HCT116 (cell line): Measurements from ENCODE around the gene IL17REL. TPM values are rescaled to one million over a fixed set of nuclear protein-coding genes. Genes with fewer than 3 reads are reported as not detected.

Source experiments
- ATAC-seq: fragments of 200-7000 bp; cut with Tn5 transposase; 2 replicates; pipeline ENCODE4 v1.9.1; 2020; ENCODE audit warnings: mild to moderate bottlenecking, moderate library complexity
- BruUV-seq: library from RNA; stranded (reverse); fragments of 400-500 nt; replicated peaks from 2 replicates; lab custom pipeline; 2021; lab: Mats Ljungman, UMichigan
- CTCF ChIA-PET: fragments of 300-600 bp; sonication (Branson Sonifier 250); formaldehyde crosslinking; loops from one replicate; lab custom pipeline; 2021; ENCODE audit warnings: antibody characterized with exemption; lab: Charles Lee
- POLR2A ChIA-PET: fragments of 300-600, 350-600 bp; sonication (Branson Sonifier 250); formaldehyde crosslinking; loops from one replicate; lab custom pipeline; 2021; ENCODE audit warnings: antibody characterized with exemption; lab: Charles Lee
- RAD21 ChIA-PET, 2 experiments: fragments of 300-600 bp; sonication (Branson Sonifier 250); formaldehyde crosslinking; loops; one replicate each; lab custom pipeline; 2023; ENCODE audit warnings: low total read pairs in 2 of 2; ENCODE audit not compliant: uncharacterized antibody in 2 of 2, unreplicated experiment in 2 of 2, low non-redundant PET in 1 of 2; lab: Charles Lee
- DNase-seq: peaks from one replicate; pipeline ENCODE4 v3.0.0-alpha.2; 2010; ENCODE audit warnings: low read depth, low spot score
- H2AFZ ChIP-seq: fragments of 200-600 bp; shearing (Covaris generic), sonication (generic); 2 replicates; pipeline ENCODE4 v1.6.1; 2017; ENCODE audit warnings: low read depth, mixed run types, mixed read lengths, antibody characterized with exemption, low read length; ENCODE audit not compliant: poor library complexity, severe bottlenecking
- H3K27ac ChIP-seq: 2 replicates; pipeline ENCODE4 v1.5.1; 2012; ENCODE audit warnings: low read depth, low read length
- H3K27me3 ChIP-seq: fragments of 200-600 bp; sonication (generic); 2 replicates; pipeline ENCODE4 v1.6.1; 2016; ENCODE audit warnings: mixed run types, low read length, mixed read lengths; ENCODE audit not compliant: insufficient read depth
- H3K36me3 ChIP-seq, 2 experiments: fragments of 200-500 bp in 1 of 2; fragments of 200-600 bp in 1 of 2; sonication (Bioruptor generic) in 1 of 2; sonication (generic) in 1 of 2; 2 replicates each; pipeline versions ENCODE4 v1.5.1 to v1.6.1; 2014 to 2016; ENCODE audit warnings: low read length in 2 of 2, inconsistent platforms in 1 of 2, mixed read lengths in 1 of 2, mixed run types in 1 of 2; ENCODE audit not compliant: insufficient read depth in 2 of 2, control insufficient read depth in 1 of 2
- H3K4me1 ChIP-seq, 2 experiments: fragments of 200-600 bp in 1 of 2; sonication (generic) in 1 of 2; 2 replicates each; pipeline versions ENCODE4 v1.5.1 to v1.6.1; 2012 to 2017; ENCODE audit warnings: low read length in 2 of 2, inconsistent platforms in 1 of 2, mild to moderate bottlenecking in 1 of 2, mixed read lengths in 1 of 2, mixed run types in 1 of 2, moderate library complexity in 1 of 2; ENCODE audit not compliant: insufficient read depth in 2 of 2, control insufficient read depth in 1 of 2
- H3K4me2 ChIP-seq: fragments of 200-600 bp; sonication (generic); 2 replicates; pipeline ENCODE4 v1.6.1; 2017; ENCODE audit warnings: mixed run types, low read length, mixed read lengths
- H3K4me3 ChIP-seq, 2 experiments: fragments of 200-600 bp in 1 of 2; sonication (generic) in 1 of 2; replicated peaks in 1 of 2; 2 replicates each; pipeline ENCODE4 v1.5.1; 2011 to 2016; ENCODE audit warnings: low read length in 2 of 2, control low read depth in 1 of 2, low read depth in 1 of 2, mild to moderate bottlenecking in 1 of 2, mixed read lengths in 1 of 2, mixed run types in 1 of 2
- H3K79me2 ChIP-seq: fragments of 200-600 bp; sonication (generic); 2 replicates; pipeline ENCODE4 v1.6.1; 2017; ENCODE audit warnings: mild to moderate bottlenecking, mixed run types, low read length, moderate library complexity, mixed read lengths; ENCODE audit not compliant: insufficient read depth
- H3K9ac ChIP-seq: fragments of 200-600 bp; sonication (generic); 2 replicates; pipeline ENCODE4 v1.6.1; 2016; ENCODE audit warnings: low read length, mixed read lengths
- H3K9me2 ChIP-seq: fragments of 200-600 bp; sonication (generic), shearing (Covaris generic); 2 replicates; pipeline ENCODE4 v1.6.1; 2017; ENCODE audit warnings: mixed run types, mild to moderate bottlenecking, moderate library complexity; ENCODE audit not compliant: insufficient read depth
- H3K9me3 ChIP-seq, 2 experiments: fragments of 200-500 bp in 1 of 2; fragments of 200-600 bp in 1 of 2; sonication (Bioruptor generic) in 1 of 2; sonication (generic) in 1 of 2; 2 replicates each; pipeline ENCODE4 v1.6.1; 2014 to 2017; ENCODE audit warnings: low read length in 2 of 2, mixed read lengths in 2 of 2, inconsistent platforms in 1 of 2, low read depth in 1 of 2, mild to moderate bottlenecking in 1 of 2, mixed run types in 1 of 2, moderate library complexity in 1 of 2; ENCODE audit not compliant: control insufficient read depth in 1 of 2, insufficient read depth in 1 of 2
- H4K20me1 ChIP-seq: fragments of 200-600 bp; sonication (generic), shearing (Covaris generic); 2 replicates; pipeline ENCODE4 v1.6.1; 2017; ENCODE audit warnings: mixed run types, mild to moderate bottlenecking, moderate library complexity; ENCODE audit not compliant: insufficient read depth
- ATF3 ChIP-seq: IDR thresholded peaks from 2 replicates; pipeline ENCODE4 v1.6.1; 2012
- CEBPB ChIP-seq: IDR thresholded peaks from 2 replicates; pipeline ENCODE4 v1.6.1; 2012; ENCODE audit warnings: low read depth
- EGR1 ChIP-seq: IDR thresholded peaks from 2 replicates; pipeline ENCODE4 v1.6.1; 2012; ENCODE audit warnings: low read depth
- ELF1 ChIP-seq: IDR thresholded peaks from 2 replicates; pipeline ENCODE4 v1.6.1; 2012; ENCODE audit warnings: low read depth, borderline replicate concordance
- TCF7L2 ChIP-seq: IDR thresholded peaks from 2 replicates; pipeline ENCODE4 v1.7.0; 2011; ENCODE audit warnings: borderline replicate concordance, inconsistent platforms; ENCODE audit not compliant: insufficient read depth, insufficient read length; ENCODE audit errors: extremely low read depth
- ZBTB33 ChIP-seq: IDR thresholded peaks from 2 replicates; pipeline ENCODE4 v1.6.1; 2011; ENCODE audit warnings: mild to moderate bottlenecking, low read length, moderate library complexity; ENCODE audit not compliant: insufficient replicate concordance; ENCODE audit errors: extremely low read depth
- intact Hi-C: fragments of 100-400 bp; cut with micrococcal nuclease; formaldehyde crosslinking; loops from 2 replicates; pipeline ENCODE4 v1.10.0; 2022
- total RNA-seq: library from RNA; stranded (reverse); gene quantifications from one replicate; pipeline ENCODE4 v1.2.1, GENCODE V29; 2021; ENCODE audit not compliant: unreplicated experiment

Gene IL17REL
- total RNA-seq, 1 experiment from 2014 or later = not detected

GRCh38 chr22:50000587-50001387 is 11.8 kb downstream of the IL17REL start:
- H3K4me3 ChIP-seq = no peak overlapping the region
- BruUV-seq = no TSS peak
- ATAC-seq (no peak), DNase-seq (no peak)
- H3K27ac ChIP-seq = no peak overlapping the region
- no peaks in the 10 kb centered on the region for H3K79me2 ChIP-seq
- RAD21 ChIA-PET = no interaction called here
- no peak for TF ChIP-seq EGR1
- H3K9me3 ChIP-seq = no peaks in the 10 kb centered on the region
- H2AFZ ChIP-seq = no peak overlapping the region
- POLR2A ChIA-PET = no interaction called here
- H4K20me1 ChIP-seq = no peaks in the 10 kb centered on the region
- no peaks in the 10 kb centered on the region for H3K36me3 ChIP-seq
- H3K4me2 ChIP-seq = no peak overlapping the region
- H3K9ac ChIP-seq = no peak overlapping the region
- no peaks in the 10 kb centered on the region for H3K27me3 ChIP-seq
- H3K4me1 ChIP-seq = peaks cover 0 to 7% of the 10 kb centered on the region in 2 experiments; a peak in 1 of 4 replicates
- intact Hi-C loops = no loop called here
- H3K9me2 ChIP-seq = no peaks in the 10 kb centered on the region
- CTCF ChIA-PET = no interaction called here

- Histone ChIP-seq H3K9me3 (no peaks in the 10 kb centered on the region), H4K20me1 (no peaks in the 10 kb centered on the region), H3K36me3 (no peaks in the 10 kb centered on the region), H3K9me2 (no peaks in the 10 kb centered on the region), H3K9ac (no peak overlapping the region), H2AFZ (no peak overlapping the region), H3K4me2 (no peak overlapping the region), H3K4me1 (peaks cover 0 to 7% of the 10 kb centered on the region in 2 experiments; a peak in 1 of 4 replicates), H3K27ac (no peak overlapping the region), H3K4me3 (no peak overlapping the region), H3K27me3 (no peaks in the 10 kb centered on the region), H3K79me2 (no peaks in the 10 kb centered on the region)
- no peak for ATAC-seq
- DNase-seq = no peak
- CTCF ChIA-PET = no interaction called here
- intact Hi-C loops = no loop called here
- TF ChIP-seq ZBTB33 (no peak), CEBPB (no peak), ELF1 (no peak), ATF3 (no peak), TCF7L2 (no peak)
- RAD21 ChIA-PET = no interaction called here
- BruUV-seq = no TSS peak
- POLR2A ChIA-PET = no interaction called here
Measured at GRCh38 chr22:49999946-50000586, 12.5 kb downstream of the IL17REL start.
